G401.6 (cell line): ENCODE data around the gene SERPINB6.
"Not testable (repeated sequence)": the region's sequence is repeated elsewhere in the genome, so short reads cannot be mapped to it uniquely, and the experiment has no call there.

ENCODE experiments used
- FAIRE-seq: peaks from 2 replicates; lab custom pipeline; 2012; peaks lifted over from hg19 to GRCh38; lab: Jason Lieb, UNC

Gene SERPINB6

DNA sequence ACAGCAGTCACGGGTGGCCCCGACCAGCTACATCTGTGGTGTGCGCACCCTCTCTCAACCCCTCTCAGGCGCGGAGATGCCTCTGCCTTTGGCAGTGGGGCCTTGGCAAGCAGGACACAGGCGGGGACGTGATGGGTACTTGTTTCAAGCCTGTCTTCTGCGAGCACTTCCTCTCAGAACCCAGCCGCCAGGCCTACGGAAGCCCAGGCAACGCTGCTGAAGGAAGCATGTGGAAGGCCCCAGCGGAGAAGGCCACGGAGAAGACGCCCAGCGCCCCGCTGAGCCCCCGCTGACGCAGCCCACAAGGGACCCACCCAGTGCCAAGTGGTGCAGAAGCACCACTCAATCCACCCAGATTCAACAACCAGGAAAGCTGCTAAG lies 13.0 kb downstream of the SERPINB6 start:
- FAIRE-seq = no peak

DNA sequence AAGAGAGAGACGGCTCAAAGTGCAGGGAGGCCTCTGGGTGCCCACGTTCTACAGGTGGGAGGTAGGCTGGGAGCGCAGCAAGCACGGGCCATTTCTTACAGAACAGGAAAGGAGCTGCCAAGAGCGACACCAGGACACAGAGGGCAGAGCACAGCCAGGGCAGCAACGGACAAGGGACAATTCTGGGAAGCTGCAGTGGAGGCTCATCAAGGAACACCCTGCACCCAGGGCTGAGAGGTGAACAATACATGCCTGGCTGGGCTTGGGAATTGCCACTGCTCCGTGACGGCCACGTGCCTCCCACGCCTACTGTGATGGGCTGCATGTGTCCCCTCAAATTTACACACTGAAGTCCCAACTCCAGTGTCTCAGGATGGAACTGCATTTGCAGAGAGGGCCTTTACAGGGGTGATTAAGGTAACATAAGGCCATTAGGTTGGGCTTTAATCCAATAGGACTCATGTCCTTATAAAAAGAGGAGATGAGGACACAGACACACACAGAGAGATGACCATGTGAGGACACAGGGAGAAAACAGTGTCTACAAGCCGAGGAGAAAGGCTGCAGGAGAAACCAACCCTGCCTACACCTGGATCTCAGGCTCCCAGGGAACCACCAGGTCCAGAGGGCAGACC lies 13.6 kb downstream of the SERPINB6 start:
- FAIRE-seq = no peak

DNA sequence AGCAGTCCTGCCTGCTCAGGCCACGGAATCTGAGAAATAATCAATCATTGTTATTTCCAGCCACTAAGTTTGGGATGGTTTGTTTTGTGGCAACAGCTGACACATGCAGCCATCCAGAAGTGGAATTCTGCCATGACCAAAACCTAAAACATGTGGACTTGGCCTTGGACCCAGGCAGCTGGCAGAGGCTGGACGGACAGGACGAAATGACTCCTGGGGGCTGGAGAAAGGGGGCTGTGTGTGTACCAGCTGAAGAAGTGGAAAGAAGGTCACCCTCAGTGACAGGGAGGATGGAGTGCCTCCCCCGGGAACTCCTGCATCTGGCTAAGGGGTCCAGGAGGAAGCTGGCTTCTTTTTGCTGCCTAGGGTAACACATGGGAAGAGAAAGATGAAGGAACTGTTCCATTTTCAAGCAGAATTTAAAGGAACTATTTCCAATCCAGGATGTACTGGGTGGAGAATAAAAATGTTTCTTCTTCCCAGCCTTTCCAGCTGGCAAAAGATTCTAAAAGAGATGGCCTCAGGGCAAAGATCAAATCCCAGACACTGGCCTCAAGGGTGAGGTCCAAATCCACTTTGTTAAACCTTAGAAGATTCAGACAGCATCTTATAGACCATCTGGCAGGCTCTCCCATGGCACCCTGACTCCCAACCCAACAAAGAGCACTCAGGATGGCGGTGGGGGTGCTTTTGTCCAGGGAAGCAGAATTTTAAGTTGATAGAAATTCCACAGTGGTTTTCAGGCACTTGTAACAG lies 14.3 kb downstream of the SERPINB6 start:
- no peak for FAIRE-seq

DNA sequence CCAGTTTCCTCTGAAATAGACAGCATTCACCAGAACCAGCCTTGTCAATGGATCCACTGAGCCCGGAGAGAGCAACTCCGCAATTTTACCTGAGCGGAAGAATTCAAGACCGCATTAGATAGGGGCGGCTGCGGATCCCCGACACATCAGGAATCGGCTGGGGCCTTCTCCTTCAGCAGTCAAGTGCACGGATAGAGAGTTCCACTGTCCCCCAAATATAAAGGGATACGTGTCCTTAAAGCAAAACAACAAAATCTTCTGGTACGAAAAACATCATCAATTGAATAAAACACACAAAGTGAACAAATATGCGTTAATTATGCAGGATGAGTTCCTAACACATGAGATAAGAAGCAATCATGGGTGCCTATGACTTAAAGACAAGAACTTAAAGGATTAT lies 18.3 kb downstream of the SERPINB6 start:
- FAIRE-seq = no peak

DNA sequence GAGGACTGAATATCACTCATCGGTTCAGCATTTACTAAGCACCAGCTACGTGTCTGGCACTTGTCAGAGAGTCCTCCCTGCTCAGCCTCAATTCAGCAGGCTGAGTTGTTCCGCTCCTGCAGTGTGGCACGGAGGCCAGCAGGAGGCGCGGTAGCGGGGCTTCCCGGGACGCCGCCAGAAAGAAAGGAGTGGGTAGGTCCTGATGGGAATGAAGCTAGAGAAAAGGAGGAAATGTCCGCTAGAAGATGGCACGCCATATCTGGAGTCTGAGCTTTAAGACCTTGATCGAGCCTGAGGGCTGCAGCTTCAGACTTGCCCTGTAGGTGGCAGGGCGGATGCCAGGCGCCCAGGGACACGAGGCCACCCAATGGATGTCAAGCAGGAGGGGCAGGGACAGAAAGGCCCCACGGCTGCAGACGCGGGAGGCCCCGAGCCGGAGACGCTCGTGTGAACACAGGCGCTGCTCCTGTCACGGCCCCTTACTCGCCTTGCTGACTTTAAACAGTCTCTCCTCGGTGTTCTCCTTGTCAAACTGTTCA lies 18.7 kb downstream of the SERPINB6 start:
- no peak for FAIRE-seq

DNA sequence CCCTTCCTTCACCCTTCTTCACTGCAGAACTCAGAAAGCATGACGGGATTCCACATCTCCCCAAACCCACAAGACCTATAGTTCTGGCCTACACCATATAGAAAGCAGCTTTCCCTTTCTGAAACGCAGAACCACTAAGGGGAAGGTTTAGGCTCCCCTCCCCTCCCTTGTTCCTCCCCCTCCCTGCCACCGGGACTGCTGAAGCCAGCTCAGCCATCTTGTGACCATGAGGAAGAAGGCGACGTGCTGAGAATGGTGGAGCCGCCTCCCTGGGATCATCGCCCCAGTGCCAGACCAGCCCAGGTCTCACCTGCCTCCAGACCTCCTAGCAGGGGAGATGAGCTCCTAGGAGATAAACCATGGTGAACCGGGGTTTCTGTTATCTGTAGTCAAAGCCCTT lies 19.6 kb downstream of the SERPINB6 start:
- FAIRE-seq = no peak

DNA sequence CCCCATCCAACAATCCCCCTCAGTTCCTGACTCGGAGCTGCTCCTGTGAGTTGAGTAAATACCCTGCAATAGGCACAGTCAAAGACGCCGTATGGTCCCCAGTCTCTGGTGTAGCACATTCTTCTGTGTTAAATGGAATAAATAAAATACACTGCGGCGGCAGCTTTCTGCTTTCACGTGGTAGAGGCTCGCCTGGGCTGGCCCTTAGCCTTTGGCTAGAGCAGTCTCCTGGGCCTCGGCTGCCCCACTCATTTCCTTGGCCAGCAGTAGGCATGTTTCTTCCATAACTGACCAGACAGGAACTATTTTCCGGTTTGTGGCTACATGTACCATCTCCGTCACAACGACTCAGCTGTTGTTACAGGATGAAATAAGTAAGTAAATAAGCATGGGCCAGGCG lies 20.7 kb downstream of the SERPINB6 start:
- no peak for FAIRE-seq

DNA sequence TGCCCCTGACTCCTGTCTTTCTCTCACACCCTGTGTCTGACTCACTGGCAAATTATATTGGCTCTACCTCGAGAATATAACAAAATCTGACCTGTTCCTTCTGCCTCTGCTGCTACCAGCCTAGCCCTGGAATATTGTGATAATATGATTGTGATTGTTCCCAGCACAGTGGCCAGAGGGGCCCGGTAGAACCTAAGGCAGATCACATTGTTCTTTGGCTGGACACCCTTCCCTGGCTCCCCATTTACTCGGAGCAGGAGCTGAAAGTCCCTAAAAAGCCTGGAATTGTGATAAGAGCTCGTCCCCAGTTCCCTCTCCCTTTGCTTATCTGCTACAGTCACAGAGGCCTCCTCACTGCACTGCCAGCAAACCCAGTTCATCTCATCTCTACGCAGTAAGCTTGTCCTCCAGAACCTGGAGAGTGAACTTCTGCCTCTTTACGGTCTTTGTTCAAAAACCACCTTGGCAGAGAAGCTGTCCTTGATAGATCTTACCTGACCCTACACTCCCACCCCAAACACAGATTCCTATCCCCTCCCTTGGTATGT lies 21.8 kb downstream of the SERPINB6 start:
- FAIRE-seq = no peak

DNA sequence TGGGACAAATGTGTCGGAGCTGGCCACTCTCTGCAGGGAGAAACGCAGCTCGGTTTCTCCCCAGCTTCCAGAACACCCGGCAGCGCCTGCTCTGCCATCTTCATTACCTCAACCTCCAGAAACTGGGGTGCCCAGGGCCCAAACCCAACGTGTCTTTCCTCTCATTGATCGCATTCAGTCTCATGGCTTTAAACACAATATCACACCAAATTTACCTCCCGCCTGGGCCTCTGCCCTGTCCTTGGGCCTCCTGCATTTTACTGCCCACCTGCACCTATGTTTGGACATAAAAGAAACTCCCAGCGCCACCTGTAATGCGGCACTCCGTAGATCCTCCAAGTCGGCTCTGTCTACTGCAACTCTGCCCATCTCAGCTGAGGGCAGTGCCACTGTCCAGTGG lies 22.2 kb downstream of the SERPINB6 start:
- no peak for FAIRE-seq

DNA sequence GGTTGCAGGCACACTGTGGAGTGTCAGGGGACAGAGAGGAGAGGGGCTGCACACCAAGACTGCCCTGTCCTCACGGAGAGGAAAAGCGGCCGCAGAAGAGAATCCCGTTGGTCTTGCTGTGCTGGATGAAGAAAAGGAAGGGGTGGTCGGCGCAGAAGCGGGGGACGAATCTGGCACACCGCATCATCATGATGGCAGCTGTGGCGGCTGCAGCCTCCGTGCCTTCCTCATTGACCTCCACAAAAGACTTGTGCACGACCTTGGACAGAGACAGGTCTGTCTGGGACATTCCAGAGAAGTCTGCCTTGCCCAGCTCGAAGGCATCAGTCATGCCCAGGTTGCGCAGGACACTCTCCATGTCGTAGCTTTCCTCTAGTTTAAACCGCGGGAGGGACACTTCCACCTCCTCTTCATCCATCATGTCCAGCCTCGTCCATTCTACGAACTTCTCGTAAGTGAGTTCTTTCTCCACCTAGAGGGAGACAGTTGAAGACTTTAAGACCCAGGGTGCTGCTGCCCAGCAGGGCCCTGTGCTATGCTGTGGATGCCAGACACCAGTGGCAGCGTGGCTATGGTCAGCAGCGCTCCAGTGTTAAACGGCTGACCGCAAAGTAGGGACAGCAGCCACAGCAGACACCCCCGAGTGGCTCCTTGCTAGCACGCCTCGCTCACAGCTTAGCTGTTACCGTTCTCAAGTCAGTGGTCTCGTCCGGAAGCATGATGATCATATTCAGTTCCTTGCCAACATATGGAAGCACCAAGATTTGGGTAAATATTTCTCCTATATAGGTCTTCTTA lies 22.9 kb downstream of the SERPINB6 start:
- FAIRE-seq = no peak

DNA sequence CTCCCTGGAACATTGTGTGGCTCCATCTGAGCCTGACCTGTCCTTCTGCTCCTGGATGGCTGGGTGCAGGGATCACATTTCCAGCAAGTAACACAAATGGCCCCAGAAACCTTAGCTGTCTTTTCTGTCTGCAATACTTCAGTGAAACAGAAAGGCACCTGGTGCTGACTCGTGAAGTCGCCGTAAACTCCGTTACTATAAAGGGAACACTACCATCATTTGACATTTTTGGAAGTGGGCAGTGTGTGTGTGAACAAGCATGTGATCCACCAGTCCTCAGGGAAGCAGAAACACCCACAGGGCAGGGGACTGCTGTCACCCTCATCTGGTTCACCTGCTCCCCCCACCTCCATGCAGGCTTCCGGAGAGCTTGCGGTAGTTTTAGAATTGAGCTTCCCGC lies 23.9 kb downstream of the SERPINB6 start:
- FAIRE-seq = no peak

DNA sequence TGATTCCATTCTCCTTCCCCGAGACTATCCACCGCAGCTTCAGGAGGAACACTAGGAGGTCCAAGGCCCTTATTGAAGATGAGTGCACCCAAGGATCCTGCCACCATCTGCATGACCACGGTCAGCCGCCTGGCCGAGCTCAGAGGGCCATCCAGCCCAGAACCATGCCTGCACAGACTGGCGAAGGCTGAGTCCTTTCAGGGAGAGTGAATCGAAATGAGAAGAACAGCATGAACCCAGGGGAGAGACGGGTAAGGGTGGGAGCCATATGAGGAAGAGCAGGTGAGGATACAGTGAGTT lies 26.3 kb downstream of the SERPINB6 start:
- no peak for FAIRE-seq

DNA sequence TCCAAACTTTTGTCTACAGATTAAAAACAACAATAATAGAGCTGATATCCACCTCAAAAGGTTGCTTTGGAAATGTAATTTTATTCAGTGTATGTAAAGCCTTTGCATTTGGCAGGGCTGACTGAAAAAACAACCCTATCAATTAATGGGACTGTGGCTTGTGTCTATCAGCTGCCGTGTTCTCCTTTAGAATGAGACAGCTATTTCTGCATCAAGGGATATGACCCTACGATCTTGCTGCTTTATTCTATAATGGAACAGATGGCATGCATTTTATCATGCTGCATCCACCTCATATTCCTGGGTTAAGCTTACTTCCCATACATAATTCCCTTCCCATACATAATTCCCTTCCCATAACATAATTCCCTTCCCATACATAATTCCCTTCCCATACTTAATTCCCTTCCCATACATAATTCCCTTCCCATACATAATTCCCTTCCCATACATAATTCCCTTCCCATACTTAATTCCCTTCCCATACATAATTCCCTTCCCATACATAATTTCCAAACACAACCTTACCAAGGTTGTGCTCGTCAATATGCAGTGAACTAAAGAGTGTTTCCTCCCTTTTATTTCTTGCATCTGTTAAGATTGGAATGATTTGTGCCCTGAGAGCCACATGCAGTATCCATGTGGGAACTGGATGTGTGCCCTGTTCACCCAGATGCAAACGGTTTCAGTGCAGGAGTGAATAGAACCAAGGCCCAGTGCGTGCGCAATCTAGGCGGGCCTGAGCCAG lies 26.8 kb downstream of the SERPINB6 start:
- no peak for FAIRE-seq

DNA sequence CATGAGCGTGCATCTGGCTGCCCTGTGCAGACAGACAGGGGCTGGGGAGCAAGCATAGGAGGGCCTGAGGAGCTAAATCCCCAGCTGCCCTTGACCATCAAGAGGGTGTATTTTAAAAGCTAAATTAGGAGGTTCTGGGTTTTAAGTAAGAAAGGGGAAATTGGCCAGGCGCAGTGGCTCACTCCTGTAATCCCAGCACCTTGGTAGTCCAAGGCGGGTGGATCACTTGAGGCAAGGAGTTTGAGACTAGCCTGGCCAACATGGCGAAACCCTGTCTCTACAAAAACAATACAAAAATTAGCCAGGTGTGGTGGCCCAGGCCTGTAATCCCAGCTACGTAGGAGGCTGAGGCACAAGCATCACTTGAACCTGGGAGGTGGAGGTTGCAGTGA lies 27.8 kb downstream of the SERPINB6 start:
- FAIRE-seq = no peak

DNA sequence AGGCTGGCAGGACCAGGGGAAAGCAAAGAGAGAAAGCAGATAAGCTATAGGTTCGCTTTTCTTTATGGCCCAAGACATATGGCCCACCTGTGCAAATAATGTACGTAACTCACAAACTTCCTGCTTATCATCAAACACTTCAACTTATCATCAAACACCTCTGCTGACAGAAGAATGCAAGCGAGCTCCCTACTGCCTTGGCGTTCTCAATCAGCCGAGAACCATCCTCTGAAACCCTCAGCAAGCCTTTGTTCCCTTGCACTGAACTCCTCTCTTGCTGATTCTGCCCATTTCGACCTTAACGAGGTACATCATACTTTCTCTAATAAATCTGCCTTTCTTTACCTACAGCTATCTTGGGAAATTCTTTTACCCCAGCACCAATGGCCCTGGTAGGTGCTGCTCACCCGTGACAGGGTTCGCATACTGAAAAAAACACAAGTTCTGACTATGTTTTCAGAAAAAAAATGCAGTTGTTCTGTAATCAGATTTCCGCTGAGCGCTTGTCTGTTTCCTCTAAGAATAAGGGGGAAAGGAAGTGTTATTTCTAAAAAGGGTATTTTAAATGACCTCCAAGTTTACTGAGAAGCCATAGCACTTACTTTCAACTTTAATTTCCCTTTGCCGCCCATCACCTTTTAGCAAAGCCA lies 28.3 kb downstream of the SERPINB6 start:
- FAIRE-seq = no peak

DNA sequence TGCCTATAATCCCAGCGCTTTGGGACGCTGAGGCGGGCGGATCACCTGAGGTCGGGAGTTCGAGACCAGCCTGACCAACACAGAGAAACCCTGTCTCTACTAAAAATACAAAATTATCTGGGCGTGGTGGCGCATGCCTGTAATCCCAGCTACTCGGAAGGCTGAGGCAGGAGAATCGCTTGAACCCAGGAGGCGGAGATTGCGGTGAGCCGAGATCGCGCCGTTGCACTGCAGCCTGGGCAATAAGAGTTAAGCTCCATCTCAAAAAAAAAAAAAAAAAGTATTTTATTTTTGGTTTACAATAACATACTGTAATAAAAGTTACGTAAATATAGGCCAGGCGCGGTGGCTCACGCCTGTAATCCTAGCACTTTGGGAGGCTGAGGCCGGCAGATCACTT lies 29.3 kb downstream of the SERPINB6 start:
- not testable (repeated sequence) for FAIRE-seq

DNA sequence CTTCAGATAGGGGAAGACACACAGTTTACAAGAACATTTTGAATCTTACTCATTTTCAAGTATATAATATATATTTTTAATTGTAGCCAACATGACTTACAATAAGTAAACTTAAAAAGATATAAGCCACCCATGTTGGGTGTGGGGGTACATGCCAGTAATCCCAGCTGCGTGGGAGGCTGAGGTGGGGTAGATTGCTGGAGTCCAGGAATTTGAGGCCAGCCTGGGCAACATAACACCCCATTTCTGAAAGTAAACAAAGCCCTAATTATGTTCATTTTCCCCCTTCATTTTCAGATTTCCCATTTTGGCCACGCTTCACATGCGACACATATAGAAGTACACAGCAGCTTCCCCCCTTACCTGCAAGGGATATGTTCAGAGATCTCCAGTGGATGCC lies 30.5 kb downstream of the SERPINB6 start:
- no peak for FAIRE-seq

DNA sequence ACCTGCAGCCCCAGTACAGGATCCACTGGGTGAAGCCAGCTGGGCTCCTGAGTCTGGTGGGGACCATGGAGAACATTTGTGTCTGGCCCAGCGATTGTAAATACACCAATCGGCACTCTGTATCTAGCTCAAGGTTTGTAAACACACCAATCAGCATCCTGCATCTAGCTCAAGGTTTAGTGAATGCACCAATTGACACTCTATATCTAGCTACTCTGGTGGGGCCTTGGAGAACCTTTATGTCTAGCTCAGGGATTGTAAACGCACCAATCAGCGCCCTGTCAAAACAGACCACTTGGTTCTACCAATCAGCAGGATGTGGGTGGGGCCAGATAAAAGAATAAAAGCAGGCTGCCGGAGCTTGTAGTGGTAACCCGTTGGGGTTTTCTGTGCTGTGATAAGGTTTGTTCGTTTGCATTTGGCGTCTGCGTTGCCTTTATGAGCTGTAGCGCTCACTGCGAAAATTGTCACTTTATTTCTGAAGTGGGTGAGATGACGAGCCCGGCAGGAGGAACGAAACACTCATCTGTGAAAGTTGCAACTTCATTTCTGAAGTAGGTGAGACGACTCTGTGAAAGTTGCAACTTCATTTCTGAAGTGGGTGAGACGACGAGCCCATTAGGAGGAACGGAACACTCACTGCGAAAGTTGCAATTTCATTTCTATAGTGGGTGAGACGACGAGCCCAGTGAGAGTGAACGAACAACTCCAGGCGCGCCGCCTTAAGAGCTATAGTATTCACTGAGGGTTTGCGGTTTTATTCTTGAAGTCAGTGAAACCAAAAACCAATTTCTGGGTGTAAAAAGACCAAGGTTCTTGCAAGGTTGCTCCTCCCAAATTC lies 31.1 kb downstream of the SERPINB6 start:
- FAIRE-seq = no peak

DNA sequence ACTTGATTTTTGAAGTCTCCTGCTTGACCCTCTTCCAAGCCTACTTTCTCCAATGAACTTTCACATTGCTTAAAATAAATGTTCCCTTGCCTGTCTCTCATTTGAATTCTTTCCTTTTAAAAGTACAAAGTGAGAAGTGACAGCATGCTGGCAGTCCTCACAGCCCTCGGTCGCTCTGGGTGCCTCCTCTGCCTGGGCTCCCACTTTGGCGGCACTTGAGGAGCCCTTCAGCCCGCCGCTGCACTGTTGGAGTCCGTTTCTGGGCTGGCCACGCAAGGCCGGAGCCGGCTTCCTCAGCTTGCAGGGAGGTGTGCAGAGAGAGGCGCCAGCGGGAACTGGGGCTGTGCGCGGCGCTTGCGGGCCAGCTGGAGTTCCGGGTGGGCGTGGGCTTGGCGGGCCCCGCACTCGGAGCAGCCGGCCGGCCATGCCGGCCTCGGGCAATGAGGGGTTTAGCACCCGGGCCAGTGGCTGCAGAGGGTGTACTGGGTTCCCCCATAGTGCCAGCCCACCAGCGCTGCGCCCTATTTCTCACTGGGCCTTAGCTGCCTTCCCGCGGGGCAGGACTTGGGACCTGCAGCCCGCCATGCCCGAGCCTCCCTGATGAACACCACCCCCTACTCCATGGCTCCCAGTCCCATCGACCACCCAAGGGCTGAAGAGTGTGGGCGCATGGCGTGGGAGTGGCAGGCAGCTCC lies 31.9 kb downstream of the SERPINB6 start:
- no peak for FAIRE-seq

DNA sequence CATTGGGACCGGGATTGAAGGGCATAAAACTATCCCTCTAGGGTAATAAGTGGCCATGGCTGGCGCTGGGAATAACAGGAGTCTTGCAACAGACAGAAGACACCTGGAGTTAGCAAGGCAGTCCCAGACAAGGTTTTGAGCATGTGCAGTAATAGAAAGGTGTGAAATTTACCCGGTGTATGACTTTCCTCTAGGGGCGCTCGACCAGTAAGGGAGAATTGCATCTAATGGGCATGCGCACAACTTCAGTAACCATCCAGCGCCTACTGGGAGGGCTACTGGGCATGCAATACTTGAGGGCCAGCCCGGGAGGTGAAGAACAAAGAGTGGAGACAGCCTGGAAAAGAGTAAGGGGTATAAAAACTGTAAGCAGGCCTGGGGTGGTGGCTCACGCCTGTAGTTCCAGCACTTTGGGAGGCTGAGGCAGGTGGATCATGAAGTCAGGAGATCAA lies 32.7 kb downstream of the SERPINB6 start:
- FAIRE-seq = no peak
